Stimulated activated CD4-positive, alpha-beta T cell treated with anti-CD3 and anti-CD28 coated beads, TNF-alpha, amount 100 ng/mL, for 48 hours (primary cell): ENCODE data around the gene CDC20B.

Experiments used
- DNase-seq, 3 donors: peaks; one replicate each; pipeline ENCODE4 v3.0.0-alpha.2; 2020; ENCODE audit warnings: low read depth in 3 of 3

Gene CDC20B, protein sequence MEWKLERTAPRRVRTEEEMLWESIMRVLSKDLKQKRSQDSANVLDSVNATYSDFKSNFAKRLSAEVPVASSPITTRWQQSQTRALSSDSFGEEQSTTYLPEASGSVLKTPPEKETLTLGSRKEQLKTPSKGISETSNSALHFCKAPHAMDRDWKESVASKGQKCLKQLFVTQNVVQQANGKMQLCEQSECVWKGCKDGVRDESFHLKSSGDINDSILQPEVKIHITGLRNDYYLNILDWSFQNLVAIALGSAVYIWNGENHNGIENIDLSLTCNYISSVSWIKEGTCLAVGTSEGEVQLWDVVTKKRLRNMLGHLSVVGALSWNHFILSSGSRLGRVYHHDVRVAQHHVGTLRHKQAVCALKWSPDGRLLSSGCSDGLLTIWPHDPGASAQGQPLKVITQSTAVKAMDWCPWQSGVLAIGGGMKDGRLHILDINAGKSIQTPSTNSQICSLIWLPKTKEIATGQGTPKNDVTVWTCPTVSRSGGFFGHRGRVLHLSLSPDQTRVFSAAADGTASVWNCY

DNA sequence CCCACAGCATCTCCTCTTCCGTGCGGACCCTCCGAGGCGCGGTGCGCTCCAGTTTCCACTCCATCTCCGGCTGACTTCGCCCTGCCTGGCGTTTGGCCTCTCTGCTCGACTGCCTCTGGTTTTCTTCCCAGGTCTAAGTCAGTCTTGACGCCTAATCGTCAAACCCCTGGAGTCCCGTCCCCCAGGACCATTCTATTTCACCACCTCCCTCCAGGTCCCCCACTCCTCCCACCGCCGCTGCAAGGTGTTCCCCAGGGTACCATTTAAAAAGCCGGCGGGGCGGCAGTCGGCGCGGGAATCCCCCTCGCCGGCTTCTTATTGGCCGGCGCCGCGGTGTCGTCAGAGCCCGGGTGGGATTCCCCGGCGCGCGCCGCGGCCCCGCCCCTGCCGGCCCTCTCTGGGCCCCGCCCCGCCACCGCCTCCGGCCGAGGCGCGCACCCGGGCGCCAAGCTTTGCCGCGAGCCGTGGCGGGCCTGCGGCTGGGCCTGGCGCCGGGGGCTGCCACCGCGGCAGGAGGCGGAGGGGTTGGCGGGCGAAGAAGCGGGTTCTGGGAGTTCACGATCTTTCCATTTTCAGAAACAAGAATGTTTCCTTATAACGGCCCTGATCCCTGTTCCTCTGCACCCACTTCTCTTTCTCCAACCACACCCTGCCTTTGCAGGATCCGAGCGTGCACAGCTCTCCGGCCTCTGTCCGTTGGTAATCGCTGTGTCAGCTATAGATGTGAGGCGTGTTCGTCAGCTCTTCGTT is at the start of gene CDC20B:
Gene CDC20B (minus strand): TSS at position 241 of the 750 bp plus-strand sequence. CDS start 177 bp downstream, at position 64.
- peak; percentile 49 to 69 (median 50) for DNase-seq

- DNase-seq: no peak
These were observed 49.4 kb upstream of the CDC20B start for GRCh38 chr5:55222092-55222984.

GRCh38 chr5:55220433-55221185 is 47.6 kb upstream of the CDC20B start:
- no peak for DNase-seq

GRCh38 chr5:55219770-55220169 is 46.8 kb upstream of the CDC20B start:
- no peak for DNase-seq

DNA sequence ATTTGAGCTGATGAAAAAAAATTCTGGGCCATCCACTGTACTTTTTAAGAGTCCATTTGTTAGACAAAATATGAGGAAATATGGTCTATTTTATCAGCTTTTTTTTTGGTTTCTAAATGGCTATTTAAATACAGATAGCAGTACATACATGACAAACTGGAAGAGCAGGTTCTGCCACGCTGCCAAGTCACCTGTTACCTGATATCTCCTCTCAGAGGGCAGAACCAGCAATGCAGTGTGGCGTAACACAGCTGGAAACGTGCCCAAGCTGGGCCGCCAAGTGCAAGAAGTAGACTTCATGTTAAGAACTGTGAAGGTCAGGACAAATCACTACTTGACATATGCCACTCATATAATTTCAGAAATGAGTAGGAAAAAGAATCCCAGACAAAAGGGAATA is 46.0 kb upstream of the CDC20B start:
- no peak for DNase-seq

DNA sequence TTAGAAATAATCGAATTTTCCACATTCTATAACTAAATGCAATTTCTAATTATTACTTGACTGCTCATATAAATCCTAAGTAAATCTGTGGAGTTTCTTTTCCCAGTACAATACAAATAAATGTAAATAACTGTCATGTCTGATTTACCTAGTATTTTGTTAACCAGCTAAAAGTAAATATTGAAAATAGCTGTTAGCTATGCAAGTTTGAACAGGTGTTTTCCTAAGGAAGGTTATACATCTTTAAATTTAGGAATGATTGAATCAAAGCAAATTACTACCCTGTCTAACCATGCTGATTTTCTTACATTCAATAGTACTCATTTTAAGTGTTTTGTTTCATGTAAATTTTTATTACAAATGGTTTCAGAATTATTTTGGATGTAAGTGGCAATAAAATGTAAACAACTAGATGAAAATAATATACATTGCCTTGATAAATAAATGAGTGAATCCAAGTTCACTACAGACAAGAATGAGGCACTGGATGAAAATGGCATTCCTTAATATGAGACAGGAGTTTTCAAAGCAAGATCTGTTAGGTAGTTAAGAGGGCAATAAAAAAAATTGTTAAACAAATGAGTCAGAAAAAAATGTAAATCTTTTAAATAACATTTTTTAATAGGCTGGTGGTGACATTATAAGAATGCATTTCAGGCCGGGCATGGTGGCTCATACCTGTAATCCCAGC is 38.4 kb upstream of the CDC20B start:
- DNase-seq: no peak

DNA sequence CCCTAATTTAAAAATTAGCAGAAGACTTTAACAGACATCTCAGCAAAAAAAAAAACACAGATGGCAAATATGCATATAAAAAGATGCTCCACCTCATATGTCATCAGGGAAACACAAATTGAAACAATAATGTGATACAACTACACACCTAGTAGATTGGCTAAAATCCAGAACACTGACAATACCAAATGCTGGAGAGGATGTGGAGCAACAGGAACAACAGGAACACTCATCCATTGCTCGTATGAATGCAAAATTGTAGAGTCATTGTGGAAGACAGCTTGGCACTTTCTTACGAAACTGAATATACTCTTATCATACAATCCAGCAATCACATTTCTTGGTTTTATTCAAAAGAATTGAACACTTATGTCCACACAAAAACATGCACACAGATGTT is 32.0 kb upstream of the CDC20B start:
- no peak for DNase-seq

DNA sequence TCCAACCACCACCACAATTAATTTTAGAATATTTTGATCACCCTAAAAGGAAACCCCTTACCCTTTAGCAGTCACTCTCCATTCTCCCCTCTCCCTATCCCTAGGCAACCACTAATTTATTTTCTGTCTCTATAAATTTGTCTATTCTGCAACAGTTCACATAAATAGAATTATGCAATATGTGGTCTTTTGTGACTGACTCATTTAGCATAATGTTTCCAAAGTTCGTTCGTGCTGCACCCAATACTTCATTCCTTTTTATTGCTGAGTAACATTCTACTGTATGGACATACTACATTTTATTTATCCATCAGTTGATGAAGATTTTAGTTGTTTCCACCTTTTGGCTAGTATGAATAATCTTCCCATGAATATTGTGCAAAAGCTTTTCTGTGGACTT is 18.2 kb upstream of the CDC20B start:
- DNase-seq: no peak

DNA sequence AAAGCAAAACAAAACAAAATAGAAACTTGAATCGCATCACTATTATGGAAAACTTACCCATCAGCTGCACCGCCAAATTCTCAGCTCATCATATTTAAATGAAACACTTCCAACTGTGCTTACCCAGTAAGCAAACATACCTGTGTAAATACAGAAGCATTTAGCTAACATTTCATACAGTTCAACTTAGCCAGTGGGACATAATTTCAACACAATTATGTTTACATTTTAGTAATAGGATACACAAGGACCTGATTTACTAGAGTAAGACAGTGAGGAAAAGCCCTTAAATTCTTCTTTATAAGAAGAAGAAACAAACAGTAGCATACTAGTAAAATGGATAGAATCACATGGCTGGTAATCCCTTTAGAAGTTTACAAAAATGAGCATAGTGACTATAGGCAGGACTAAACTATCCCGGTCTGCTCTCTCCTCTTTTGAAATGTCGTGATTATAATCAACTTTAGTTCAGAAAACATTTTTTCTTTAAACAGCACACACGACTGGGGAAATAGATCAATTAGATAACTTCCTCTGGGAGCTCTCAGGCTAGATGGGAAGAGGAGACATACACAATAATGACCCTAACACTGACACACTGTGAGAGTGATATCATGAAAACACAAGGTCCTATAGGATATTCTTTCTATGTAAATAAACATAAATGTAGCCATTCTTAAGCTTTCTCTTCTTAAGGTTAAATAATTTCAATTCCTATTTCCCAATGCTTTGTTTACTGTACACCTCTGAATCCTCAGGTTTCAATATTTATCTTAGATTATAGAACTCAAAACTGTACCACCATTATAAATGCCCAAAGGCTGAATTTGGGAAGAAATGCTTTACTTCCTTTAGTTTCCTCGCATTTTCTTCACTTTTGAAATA is 15.9 kb upstream of the CDC20B start:
- no peak for DNase-seq

DNA sequence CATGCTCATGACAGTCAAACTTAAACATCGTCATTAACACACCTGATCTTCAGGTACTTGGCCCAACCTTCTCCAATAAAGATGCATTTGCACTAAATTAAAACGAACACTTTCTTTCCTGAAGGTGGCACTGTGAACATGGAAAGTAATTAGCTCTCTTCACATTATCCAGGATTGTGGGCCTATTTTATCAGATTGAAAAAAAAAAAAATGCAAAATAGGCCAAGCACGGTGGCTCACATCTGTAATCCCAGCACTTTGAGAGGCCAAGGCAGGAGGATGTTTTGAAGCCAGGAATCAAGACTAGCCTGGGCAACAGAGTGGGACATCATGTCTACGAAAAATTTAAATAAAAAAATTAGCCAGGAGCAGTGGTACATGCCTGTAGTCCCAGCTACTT is 14.4 kb upstream of the CDC20B start:
- DNase-seq: no peak

- no peak for DNase-seq
These were observed 7.0 kb upstream of the CDC20B start for GRCh38 chr5:55180016-55180415.

- no peak for DNase-seq
These were observed 4.1 kb upstream of the CDC20B start for GRCh38 chr5:55177078-55177477.

- peak in 1 of 3 donors; percentile 15 for DNase-seq
These were observed 3.3 kb upstream of the CDC20B start for GRCh38 chr5:55176176-55176818.

- no peak for DNase-seq
These were observed 2.8 kb upstream of the CDC20B start for GRCh38 chr5:55175781-55176175.

DNA sequence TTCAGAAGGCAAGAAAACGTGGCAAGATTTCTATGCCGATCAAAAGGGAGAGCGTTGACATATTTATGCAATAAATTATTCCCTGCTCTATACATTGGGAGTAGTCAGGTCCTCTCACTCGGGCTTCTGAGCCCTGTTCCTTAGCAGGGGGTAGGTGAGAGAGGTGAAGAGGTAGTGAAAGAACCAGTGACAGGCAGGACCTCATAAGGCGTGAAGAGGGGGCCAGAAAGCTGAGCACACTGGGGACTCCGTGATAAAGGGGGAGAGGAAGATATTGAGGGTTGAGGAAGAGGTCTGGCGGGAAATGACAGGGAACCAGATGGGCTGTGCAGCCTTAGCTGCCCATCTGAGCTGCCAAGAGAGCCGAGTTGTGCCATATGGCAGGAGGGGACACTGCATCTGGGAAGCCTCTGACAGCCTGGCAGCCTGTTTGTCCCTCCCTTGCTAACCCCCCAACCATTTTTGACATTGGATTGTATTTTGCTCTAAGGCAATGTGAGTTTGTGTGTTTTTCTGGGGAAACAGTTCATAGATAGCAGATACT is 782 bp upstream of the CDC20B start:
- DNase-seq: no peak

- DNase-seq: peak; percentile 22 to 39 (median 33)
These were observed 702 bp downstream of the CDC20B start for GRCh38 chr5:55172051-55172899.

GRCh38 chr5:55171471-55171870 is 1.5 kb downstream of the CDC20B start:
- no peak for DNase-seq

DNA sequence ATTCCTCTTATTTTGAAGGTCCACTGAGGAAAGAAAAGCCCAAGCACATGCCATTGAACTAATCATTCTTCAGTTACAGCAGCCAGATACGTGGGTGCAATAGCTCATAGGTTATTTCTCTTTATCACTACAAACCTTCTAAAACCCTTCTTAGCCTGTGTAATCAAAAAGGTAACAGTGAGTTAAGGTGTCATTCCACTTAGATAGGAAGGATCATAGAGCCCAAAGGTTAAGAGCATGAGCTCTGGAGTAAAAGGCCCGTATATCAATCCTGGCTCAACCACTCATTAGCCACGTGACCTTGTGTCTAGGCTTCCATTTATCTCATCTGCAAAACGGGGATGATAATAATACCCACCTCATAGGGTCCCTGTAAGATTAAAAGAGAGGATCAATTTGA is 10.3 kb downstream of the CDC20B start:
- no peak for DNase-seq
